HG03108 (cell line): Measurements from ENCODE around the gene LCN6.
A peak's percentile ranks its signal among the peaks of the same experiment; 100 is the strongest.
"Not testable (repeated sequence)": the region's sequence is repeated elsewhere in the genome, so short reads cannot be mapped to it uniquely, and the experiment has no call there.

Experiments
- ATAC-seq: cut with Tn5 transposase; IDR thresholded peaks from one replicate; pipeline ENCODE4 v1.9.1; 2021; ENCODE audit warnings: moderate library complexity; ENCODE audit not compliant: unreplicated experiment

Gene LCN6

DNA sequence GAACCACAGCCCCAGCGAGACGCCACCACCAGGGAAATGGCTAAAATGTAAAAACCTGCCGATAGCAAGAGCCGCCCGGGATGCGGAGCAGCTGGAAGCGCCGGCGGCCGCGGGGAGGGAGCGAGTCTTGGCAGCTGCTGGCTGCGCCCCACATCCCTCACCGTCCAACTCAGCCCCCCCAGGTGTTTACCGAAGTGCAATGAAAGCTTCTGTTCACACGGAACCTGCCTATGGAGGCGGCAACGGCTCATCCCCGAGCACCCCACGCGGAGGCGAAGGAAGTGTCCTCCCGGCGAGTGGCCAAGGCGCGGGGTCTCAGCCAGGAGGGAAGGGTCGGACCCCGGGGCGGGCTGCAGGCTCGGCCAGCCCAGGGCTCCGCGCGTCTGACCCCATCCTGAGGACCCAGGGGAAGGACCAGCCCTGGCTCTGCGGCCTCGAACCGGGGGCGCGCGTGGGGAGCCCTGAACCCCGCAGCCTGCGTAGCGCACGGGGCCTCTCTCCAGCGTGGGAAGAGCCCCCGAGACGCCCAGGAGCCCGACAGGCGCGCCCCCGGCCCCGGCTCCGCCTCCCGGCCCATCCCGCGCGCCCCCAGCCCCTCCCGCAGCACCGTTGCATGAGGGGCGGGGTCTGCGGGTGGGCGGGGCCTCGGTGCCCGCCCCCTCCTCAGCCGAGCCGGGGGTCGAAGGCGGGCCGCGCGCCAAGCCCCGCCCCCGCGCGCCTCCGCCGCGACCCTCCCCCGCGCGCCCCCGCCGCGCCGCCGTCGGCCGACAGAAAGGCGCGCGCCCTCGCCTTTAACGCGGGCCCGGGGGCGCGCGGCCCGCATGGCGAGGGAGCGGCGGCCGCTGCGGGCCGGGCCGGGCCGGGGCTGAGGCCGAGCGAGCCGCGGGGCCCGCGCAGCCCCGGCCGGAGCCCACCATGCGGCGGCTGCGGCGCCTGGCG lies 36.3 kb downstream of the LCN6 start, which contains the start of gene DIPK1B:
Gene DIPK1B, plus strand, starts transcription at position 822 of the 939 bp plus-strand sequence. Its CDS starts 94 bp downstream, at position 916.
- ATAC-seq = no peak

- ATAC-seq = not testable (repeated sequence)
These were observed 37.1 kb downstream of the LCN6 start for GRCh38 chr9:136711219-136711648.

GRCh38 chr9:136710543-136710942 lies 37.8 kb downstream of the LCN6 start:
- ATAC-seq = no peak

DNA sequence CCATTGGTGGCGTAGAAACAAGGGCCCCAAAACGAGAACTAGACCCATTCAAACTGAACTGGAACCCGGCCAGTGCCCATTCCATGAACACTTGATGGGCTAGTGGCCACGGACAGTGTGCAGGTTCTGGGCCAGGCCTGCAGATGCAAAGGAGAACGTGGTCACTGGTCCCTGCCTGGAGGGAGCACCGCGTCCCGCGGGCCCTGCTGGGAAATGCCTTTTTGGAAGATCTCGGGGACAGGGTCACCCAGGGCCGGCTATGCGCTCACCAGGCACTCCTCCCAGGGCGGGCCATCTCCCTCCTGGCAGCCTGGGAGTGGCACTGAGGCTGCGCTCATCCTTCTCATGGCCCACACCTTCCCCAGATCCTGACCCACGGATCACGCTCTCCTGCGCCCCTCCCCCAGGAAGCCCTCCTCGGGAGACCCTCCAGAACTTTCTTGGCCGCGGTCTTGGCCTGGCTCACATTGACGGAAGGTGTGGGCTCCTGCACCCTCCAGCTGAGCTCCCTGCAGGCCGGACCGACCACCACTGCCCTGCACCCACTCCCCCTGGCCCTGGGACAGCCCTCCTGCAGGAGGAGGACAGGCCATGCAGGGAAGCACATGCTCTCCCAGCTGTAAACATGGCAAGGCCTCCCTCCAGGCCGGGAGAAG lies 38.7 kb downstream of the LCN6 start:
- no peak for ATAC-seq

- no peak for ATAC-seq
These were observed 40.3 kb downstream of the LCN6 start for GRCh38 chr9:136707849-136708517.

DNA sequence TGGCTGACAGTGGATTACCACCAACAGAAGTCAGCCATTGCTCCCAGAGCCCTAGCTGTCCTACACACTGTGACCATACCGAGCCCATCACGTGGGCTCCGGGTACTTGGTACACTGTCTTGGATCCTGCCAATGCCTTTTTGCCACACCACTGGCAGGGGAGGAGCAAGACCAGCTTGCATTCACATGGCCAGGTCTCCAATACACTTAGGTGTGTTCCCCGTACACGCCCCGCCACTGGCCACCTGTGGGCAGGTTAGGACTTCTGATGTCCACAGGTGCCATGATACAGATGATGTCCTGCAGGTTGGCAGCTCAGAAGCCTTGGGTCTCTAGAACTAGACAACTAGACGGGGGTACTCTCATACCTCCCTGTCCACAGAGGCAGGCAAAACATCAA lies 41.3 kb downstream of the LCN6 start:
- ATAC-seq = no peak

- ATAC-seq = no peak
These were observed 42.8 kb downstream of the LCN6 start for GRCh38 chr9:136705564-136705963.

DNA sequence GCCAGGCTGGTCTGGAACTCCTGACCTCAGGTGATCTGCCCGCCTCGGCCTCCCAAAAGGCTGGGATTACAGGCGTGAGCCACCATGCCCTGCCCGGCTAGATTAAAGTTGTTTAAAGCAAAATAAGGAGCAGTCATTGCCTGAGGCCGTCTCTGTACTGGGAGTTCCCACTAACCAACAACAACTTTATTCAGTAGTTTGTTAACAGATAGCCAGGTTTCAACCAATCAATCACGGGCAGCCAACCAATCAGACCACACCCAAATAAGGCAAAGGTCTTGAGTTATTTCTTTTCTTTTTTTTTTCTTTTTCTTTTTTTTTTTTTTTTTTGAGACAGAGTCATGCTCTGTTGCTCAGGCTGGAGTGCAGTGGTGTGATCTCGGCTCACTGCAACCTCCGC lies 43.6 kb downstream of the LCN6 start:
- ATAC-seq = not testable (repeated sequence)

DNA sequence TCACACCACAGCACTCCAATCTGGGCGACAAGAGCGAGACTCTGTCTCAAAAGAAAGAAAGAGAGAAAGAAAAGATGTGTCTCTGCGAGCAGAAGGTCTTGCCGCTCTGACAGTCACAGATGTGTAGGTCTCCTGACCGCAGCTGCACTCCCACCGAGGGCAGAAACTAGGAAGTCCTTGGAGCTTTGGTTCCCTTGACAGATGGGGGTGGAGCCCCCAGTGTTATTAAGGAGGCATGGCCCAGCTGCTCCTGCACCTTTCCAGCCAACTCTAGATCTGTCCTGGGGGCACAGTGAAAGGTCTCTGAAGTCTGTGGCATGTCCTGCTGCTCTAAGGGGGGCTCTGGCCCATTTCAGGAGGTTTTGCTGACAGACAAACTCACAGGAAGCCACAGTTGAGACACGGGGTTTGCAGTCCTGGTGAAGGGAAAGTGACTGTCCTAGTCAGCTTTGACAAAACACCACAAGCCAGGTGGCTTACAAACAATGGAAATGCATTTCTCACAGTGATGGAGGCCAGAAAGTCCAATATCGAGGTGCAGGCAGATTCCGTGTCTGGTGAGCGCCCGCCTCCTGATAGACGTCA lies 45.0 kb downstream of the LCN6 start:
- no peak for ATAC-seq

- ATAC-seq = no peak
These were observed 46.7 kb downstream of the LCN6 start for GRCh38 chr9:136701668-136702053.

- ATAC-seq = peak; percentile 45
These were observed 47.2 kb downstream of the LCN6 start for GRCh38 chr9:136700959-136701667.

GRCh38 chr9:136700304-136700703 lies 48.0 kb downstream of the LCN6 start:
- ATAC-seq = no peak

- no peak for ATAC-seq
These were observed 49.6 kb downstream of the LCN6 start for GRCh38 chr9:136698635-136699246.

DNA sequence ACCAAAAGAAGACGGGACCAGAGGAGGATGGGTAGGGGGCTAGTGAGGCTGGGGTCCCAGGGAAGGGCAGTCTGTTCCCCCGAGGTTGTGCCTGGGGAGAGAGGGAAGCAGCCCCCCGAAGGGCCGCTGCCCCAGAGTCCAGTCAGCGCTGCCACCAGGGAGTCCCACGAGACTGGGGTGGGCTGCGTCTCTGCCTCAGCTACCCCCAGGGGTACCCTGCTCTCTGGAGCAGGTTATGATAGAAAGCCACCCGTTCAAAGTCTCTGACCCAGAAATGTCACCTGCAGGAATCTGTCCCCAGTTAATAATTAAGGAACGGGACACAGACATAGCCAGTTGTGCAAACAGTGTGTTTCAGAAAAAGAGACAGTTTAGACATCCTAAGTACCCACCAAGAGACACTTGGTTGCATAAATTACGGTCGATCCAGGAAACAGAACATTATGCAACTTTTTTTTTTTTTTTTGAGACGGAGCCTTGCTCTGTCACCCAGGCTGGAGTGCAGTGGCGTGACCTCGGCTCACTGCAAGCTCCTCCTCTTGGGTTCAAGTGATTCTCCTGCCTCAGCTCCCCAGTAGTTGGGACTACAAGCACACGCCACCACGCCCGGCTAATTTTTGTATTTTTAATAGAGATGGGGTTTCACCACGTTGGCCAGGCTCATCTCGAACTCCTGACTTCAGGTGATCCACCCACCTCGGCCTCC lies 50.4 kb downstream of the LCN6 start:
- ATAC-seq = no peak

DNA sequence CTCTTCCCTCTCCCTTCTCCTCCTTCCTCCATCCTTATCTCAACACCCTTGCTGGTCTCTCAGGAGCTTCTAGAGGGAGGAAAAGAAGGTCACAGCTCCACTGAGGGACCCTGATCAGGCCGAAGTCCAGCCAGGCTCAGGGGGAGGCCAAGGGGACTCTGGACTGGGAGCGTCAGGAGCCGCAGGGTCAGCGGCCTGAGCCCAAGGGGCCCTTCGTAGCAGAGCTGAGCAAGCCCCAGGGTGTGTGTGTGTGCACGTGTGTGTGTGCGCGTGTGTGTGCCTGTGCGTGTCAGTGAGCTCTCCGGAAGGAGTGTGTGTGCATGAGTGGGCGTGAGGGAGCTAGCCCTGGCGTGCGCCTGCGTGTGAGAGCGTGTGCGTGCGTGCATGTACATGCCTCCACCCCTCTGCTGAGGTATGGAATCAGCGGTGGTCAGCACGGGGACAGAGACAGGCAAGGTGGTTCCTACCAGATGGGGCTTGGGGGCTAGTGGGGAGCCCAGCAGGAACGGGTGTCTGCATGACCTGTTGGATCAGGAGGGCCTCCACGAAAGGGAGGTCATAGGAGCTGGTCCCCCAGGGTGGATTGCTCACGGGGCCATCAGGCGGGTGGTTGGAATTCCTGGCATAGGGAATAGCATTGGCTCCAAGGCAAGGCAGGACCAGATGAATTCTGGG lies 51.0 kb downstream of the LCN6 start:
- ATAC-seq = no peak

DNA sequence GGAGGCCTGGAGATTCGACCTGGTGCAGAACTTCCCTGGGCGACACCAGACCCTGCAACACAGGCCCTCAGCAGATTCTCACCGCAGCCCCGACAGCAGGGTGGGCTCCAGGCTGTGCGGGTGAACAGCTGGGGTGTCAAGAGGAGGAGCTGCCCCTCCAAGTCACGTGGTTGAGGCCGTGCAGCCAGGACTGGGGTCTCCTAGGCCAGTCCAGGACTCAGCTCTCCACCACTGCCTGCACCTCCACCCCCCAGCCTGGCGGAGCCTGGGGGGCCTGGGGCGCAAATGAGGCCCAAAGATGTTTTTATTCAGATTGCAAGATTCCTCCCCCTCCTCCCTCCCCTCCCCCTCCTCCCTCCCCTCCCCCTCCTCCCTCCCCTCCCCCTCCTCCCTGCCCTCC lies 51.8 kb downstream of the LCN6 start:
- ATAC-seq = no peak

- ATAC-seq = no peak
These were observed 52.4 kb downstream of the LCN6 start for GRCh38 chr9:136695955-136696354.

- ATAC-seq = no peak
These were observed 52.9 kb downstream of the LCN6 start for GRCh38 chr9:136695435-136695895.

GRCh38 chr9:136694872-136695247 lies 53.5 kb downstream of the LCN6 start:
- ATAC-seq = no peak
